T-helper 1 cell treated with Interleukin-12 subunit alpha and Interleukin-12 subunit beta and Interleukin-4 antibody, amounts not matched to agents 30 ng/mL and 1 ng/mL, for 36 hours (primary cell): ENCODE results near the gene VSNL1. TPM values are rescaled to one million over a fixed set of nuclear protein-coding genes. Genes with fewer than 3 reads are reported as not detected.

Experiments
- intact Hi-C: fragments of 100-400 bp; cut with micrococcal nuclease; formaldehyde crosslinking; loops from one replicate; pipeline ENCODE4 v1.15.1; 2024
- total RNA-seq: library from RNA; stranded (reverse); gene quantifications from 2 replicates; pipeline ENCODE4 v1.2.3, GENCODE V29; 2022

The VSNL1 gene
- not detected in 2 replicates for total RNA-seq

GRCh38 chr2:17540093-17540812, at the start of gene VSNL1:
Gene VSNL1, plus strand, starts transcription at chr2:17540696. Its CDS starts 51,379 bp downstream, at chr2:17592075.
- intact Hi-C loops, result no loop called here

GRCh38 chr2:17495590-17495989, 44.9 kb upstream of the VSNL1 start:
- intact Hi-C loops, result no loop called here

DNA sequence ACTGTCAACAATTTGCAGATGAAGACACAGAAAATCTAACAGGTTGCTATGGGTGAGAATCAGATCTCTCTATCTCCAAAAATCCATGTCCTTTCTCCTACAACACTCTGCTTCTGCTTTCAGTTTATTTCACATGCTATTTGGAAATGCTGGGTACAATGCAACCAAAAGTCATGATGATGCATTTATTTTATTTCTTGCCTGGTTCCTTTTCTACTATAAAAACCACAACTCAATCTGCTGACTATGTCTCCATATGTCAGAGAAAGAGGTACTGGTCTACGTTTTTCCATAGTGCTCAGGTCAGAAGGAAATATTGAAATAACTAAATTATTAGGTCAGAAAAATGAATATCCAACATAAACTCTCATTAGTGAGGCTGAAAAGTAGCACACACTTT, 42.8 kb upstream of the VSNL1 start:
- intact Hi-C loops, result no loop called here

GRCh38 chr2:17506736-17507616, 33.5 kb upstream of the VSNL1 start:
- intact Hi-C loops, result no loop called here

DNA sequence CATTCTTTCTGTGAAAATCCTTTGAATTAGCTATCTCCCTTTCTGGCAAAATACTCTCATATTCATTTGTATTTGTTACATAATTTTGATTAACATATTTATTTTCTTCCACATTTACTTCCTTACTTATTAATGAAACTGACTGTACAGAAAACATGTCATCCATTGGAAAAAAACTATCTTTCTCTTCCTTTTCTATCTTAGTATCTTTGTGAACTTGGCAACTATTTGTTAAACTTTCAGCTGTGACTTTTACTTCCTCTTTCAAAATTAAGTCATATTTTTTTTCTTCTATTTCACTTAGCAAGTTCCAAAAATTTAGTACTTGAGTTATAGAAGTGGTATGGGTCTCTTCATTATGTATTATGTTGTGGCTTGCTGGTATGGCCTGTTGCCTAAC, 24.8 kb upstream of the VSNL1 start:
- intact Hi-C loops, result no loop called here

GRCh38 chr2:17517481-17518211, 22.9 kb upstream of the VSNL1 start:
- intact Hi-C loops, result no loop called here

GRCh38 chr2:17518212-17519154, 22.0 kb upstream of the VSNL1 start, which contains the start of gene RAD51AP2:
Gene RAD51AP2, minus strand, starts transcription at chr2:17518440. Its CDS starts 25 bp downstream, at chr2:17518415.
- intact Hi-C loops, result no loop called here

GRCh38 chr2:17519486-17519885, 21.0 kb upstream of the VSNL1 start:
- intact Hi-C loops, result no loop called here

- intact Hi-C loops, result no loop called here
Observed at GRCh38 chr2:17520761-17521160, 19.7 kb upstream of the VSNL1 start.

DNA sequence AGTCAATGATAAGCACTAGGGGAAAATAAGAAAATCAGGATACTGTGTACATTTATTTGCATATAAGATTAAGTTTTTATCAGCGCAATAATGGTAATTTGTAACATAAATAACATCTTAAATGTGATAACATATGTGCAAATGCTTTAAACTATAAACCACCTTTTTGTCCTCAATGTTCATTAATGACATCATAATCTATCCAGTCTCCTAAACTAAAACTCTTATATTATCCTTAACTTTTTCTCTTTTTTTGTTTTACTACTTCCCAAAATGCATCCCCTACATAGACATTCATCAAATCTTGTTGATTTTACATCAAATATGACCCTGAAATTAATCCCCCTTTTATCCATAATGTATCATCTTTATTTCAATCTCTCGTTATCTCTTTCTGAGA, 18.9 kb upstream of the VSNL1 start:
- intact Hi-C loops, result no loop called here

DNA sequence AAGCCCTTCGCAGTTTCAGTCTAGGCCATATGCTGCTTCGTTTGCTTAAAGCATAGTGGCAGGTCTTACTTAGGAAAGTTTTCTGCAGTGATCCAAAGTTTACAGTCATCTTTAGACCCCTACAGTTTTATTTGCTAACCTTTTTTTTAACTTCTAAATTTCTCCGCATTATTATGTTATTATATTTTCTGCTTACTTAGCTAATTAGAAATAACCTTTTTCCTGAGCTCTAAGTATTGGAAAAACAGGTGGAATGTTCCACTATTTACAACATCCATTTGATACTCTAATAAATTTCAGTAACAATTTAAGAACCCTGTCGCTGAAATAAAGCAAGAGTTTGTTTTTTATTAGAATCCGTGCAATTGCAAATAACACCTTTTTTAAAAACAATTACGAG, 18.2 kb upstream of the VSNL1 start:
- intact Hi-C loops, result no loop called here

GRCh38 chr2:17529771-17530170, 10.7 kb upstream of the VSNL1 start:
- intact Hi-C loops, result no loop called here

GRCh38 chr2:17533546-17533945, 7.0 kb upstream of the VSNL1 start:
- intact Hi-C loops, result no loop called here

DNA sequence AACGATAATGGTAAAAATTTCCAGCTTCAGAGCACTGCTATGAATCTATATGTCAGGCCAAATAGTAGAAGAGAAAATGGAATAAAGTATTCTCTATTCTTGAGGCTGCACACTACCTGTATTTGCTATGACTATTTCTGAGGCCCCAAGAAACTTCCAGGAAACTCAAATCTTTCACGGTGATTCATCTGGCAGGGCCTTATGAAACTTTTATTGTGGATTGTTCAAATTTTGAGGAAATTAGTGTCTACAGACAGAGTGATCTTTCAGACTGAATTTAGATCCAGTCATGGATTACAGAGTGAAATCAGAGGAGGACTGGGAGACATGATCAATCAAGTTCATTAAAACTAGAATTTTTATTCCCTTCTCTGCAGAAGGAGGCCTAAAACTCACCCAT, 4.1 kb upstream of the VSNL1 start:
- intact Hi-C loops, result loop anchor here (5.0 kb wide), 1 partner anchor 1816 kb away; no protein-coding TSS in a partner anchor

DNA sequence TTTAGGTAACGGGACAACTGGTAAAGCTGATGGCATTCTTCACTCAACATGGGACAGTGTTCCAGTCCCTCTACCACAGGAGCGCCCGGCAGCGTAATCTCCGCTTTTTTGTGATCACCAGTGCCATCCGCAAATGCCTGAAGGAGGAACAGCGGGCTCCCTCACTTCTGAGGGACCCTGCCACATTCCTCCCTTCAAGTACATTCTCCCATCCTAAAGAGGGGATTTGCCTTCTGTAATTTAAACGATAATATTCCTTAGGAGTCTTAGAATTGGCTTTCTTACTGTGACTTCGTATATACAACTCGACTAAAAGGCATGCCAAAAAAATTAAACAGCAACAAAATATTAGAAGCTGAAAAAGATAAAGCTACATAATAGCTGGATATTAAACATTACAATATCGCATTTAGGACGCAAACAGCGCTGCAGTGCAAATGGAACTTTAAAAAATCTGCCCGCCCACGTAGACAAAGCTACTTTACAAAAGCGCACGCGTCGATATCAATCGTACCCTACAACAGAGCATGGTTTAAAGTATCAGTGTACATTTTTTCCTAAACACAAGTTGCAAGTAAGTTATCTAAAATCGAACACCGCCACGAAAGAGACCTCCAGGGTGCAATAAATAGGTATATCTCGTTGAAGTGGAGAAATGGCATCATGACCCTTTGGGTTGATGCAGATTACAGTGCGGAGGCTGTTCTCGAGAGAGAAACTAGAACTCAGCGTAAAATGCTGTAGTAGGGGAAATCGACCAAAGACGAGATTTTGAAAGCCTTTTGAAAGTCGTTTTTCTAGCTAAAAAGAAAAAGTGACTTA, 2.3 kb upstream of the VSNL1 start:
- intact Hi-C loops, result loop anchor here (1.0 to 5.0 kb wide), 2 partner anchors 69 to 1814 kb away; no protein-coding TSS in a partner anchor

- intact Hi-C loops, result loop anchor here (1.0 to 5.0 kb wide), 2 partner anchors 68 to 1813 kb away; no protein-coding TSS in a partner anchor
Observed at GRCh38 chr2:17538844-17539554, 1.5 kb upstream of the VSNL1 start.

GRCh38 chr2:17539611-17540092, 844 bp upstream of the VSNL1 start:
- intact Hi-C loops, result loop anchor here (5.0 kb wide), 1 partner anchor 1813 kb away; no protein-coding TSS in a partner anchor

GRCh38 chr2:17540813-17541530, 476 bp downstream of the VSNL1 start:
- intact Hi-C loops, result no loop called here
